Glomerular visceral epithelial cell (primary cell): ENCODE measurements around the gene CXXC5.

Source experiments
- DNase-seq: peaks from one replicate; pipeline ENCODE4 v3.0.0-alpha.2; 2016; ENCODE audit errors: extremely low spot score

CXXC5 gene

DNA sequence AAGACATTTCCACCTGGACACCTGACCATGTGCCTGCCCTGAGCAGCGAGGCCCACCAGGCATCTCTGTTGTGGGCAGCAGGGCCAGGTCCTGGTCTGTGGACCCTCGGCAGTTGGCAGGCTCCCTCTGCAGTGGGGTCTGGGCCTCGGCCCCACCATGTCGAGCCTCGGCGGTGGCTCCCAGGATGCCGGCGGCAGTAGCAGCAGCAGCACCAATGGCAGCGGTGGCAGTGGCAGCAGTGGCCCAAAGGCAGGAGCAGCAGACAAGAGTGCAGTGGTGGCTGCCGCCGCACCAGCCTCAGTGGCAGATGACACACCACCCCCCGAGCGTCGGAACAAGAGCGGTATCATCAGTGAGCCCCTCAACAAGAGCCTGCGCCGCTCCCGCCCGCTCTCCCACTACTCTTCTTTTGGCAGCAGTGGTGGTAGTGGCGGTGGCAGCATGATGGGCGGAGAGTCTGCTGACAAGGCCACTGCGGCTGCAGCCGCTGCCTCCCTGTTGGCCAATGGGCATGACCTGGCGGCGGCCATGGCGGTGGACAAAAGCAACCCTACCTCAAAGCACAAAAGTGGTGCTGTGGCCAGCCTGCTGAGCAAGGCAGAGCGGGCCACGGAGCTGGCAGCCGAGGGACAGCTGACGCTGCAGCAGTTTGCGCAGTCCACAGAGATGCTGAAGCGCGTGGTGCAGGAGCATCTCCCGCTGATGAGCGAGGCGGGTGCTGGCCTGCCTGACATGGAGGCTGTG, 32.4 kb downstream of the CXXC5 start:
- DNase-seq = no peak

- no peak for DNase-seq
Measured at GRCh38 chr5:139681112-139681458, 32.9 kb downstream of the CXXC5 start.

GRCh38 chr5:139681466-139681865, 33.3 kb downstream of the CXXC5 start:
- DNase-seq = no peak

- no peak for DNase-seq
Measured at GRCh38 chr5:139682016-139682975, 34.1 kb downstream of the CXXC5 start.

DNA sequence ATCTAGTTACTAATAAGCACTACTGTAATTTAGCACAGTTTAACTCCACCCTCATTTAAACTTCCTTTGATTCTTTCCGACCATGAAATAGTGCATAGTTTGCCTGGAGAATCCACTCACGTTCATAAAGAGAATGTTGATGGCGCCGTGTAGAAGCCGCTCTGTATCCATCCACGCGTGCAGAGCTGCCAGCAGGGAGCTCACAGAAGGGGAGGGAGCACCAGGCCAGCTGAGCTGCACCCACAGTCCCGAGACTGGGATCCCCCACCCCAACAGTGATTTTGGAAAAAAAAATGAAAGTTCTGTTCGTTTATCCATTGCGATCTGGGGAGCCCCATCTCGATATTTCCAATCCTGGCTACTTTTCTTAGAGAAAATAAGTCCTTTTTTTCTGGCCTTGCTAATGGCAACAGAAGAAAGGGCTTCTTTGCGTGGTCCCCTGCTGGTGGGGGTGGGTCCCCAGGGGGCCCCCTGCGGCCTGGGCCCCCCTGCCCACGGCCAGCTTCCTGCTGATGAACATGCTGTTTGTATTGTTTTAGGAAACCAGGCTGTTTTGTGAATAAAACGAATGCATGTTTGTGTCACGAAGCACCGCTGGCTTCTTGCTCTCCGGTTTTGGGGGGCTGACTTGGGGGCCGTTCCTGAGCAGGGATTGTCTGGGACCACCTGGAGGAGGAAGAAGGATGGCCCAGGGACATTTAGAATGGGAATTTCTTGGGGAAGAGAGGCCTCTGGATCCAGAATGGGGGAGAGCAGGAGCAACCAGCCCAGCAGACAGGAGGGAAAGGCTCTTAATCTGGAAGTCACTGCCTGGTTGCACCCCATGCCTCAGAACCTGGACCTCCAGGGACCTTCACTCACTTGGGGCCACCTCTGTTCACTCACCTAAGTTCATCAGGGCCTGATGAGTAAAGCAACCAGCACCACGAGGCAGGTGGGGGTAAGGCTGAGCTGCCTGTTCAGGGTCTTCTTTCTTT, 35.4 kb downstream of the CXXC5 start:
- DNase-seq = no peak

DNA sequence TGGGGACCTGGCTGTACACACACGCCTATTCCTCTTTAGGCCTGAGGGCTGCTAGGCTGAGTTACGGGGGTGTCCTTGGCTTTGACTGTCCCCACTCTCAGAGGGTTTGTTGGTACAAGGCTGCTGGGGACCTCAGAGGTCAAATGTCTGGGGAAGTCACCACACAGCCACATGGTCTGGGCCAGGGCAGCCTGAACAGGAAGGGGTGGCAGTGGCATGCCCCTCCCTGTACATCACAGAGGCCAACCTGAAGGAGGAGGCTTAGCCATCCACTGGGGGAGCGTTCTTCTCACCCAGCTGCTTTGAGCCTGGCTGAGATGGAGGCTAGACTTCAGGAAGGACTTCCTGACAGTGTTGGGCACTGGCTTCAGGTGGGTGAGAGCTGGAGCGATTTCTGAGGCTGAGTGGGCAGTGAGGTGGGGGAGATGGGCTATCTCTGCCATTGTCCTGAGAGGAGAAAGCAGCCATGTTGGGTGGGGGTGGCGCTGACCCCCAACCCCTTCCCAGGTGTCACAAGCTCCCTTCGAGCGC, 36.3 kb downstream of the CXXC5 start:
- no peak for DNase-seq

DNA sequence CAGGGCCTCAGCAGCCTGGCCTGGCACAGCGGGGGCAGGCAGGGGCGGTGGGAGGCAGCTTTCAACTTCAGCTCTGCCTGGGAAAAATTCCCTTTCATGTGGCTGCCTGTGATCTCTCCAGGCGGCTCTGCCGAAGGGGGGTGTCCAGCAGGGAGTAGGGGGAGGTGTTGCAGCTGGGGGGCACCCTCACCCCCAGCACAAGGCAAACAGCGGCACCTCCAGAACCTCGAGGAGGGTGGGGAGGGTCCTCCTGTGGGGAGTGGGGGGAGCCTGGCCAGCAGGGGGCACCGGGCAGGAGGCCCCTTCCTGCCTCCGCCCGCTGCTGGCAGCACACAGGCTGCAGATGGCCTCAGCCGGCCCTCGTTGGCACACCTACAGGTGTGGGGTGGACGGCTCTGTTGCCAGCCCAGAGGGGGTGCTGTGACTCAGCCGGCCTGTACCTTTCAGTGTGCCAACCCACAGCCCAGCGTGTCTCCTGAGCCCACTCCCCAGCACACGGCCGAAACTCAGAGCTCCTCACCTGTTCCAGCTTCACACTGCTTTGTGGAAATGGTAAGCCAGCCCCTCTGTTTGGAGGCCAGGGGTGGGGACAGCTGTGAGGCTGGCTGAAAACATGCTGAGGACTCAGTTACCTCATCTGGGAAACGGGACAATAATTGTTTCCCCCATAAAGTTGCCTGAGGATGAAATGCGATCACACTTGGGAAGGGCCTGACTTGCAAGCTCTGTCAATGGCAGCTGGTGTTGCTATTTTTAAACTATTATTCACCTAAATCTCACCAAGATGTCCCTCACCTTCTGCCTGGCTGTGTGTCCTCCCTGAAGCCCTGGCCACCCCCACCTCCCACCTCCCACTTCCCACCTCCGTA, 37.0 kb downstream of the CXXC5 start:
- no peak for DNase-seq

DNA sequence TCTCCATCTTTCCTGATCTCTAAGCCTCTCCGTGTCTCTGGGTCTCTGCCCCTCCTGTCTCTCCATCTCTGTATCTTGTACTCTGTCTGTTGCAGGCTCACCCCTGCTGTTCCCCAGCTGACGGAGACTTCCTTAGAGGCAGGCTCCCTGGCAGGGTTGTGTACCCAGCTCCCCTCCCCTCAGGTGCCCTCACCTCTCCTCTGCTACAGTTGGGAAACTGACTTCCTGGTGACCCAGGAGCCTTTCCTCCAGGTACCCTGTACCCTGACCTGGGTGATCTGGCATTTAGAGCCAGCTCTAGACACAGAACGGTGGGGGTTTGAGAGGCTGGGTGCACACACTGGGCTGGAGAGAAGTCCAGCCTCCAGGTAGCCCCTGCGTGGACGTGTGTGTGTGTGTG, 37.7 kb downstream of the CXXC5 start:
- DNase-seq = no peak

DNA sequence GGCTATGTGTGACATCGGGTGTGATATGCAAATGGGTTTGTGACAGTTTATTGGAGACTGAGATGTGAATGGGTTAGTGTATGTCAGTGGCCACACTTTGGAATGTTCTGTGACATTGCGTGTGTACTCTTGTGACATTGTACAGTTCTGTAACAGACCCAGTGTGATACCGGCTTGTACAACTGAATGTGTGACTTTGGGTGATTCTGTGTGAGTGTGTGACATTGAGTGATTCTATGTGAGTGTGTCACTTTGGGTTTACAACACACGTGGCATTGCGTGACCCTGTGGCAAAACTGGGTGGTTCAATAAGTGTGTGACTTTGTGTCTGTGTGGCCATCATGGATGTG, 38.2 kb downstream of the CXXC5 start:
- no peak for DNase-seq

DNA sequence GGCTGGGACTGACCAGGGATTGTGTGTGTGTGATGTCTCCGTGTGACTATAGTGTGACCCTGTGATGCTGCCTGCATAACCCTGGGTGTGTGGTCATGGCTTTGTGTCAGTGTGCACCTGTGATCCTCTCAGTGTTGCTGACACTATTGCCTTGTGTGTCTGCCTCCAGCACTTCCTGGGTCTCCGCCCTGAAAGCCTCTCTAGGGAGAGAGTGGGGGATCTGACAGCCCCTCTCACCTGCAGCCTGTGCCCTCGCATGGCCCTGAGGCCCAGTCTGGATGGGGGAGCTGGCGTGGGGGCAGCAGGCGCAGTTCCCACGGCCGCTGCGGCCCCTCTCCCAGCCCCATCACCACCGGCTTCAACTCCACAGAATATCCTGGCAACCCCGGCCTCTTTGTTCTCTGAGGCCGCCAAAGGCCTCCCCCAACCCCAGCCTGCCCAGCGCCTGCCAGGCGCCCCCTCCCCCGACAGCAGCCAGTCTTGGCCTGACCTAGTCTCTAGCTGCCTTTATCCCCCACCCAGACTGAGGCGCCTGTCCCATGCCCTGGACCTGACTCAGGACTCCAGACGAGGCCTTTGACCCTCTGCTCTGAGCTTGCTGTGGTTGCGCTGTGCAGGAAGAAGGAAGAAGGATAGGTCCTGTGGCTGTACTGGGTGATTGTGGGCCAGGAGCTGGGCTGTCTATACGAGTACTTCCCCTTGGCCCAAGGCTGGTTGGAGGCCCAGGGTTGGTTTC, 38.7 kb downstream of the CXXC5 start:
- DNase-seq = no peak

DNA sequence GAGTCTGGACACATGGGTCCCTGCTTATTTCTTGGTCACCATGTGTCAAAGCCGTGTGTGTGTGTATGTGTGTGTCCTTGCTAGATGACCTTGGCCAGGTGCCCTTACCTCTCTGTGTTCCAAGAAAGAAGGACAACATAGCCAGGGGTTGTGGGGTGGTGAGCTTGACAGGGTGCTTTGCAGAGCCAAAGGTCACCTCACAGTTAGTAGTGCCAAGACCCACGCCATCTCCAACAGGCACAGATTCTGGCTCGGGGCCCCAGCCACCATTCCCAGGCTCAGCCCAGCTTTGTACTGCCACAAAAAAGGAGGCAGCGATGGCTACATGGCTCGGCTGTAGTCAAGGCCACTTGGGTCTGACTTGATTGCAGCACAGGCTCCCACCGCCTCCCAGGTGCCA, 39.5 kb downstream of the CXXC5 start:
- DNase-seq = no peak

- no peak for DNase-seq
Measured at GRCh38 chr5:139688088-139688702, 40.0 kb downstream of the CXXC5 start.

DNA sequence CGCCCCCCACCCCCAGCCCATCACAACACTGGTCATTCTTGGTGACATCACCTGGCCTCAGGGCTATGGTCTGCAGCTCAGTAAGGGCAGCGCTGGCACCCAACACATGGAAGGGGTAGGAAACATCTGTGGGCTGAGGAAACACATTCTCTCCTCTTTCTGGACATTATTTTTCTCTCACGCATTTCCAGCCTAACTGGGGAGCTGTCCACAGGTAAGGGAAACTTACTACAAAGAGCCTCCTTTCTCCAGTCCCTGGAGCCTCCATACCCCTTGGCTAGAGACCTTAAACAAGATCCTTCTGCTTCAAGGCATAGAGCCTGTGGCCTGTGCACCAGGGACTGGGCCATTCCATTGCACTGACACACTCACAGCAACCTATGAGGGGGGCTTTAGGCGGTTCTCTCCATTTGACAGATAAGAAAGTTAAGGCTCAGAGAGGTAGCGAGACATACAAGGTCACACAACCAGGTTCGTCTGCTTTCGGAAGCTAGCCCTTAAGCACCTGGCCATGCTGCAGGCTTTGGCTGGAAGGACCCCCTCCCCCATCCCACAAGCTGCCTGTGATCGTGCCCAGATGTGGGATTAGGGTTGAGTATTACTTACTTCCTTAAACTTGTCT, 40.7 kb downstream of the CXXC5 start:
- DNase-seq = no peak

DNA sequence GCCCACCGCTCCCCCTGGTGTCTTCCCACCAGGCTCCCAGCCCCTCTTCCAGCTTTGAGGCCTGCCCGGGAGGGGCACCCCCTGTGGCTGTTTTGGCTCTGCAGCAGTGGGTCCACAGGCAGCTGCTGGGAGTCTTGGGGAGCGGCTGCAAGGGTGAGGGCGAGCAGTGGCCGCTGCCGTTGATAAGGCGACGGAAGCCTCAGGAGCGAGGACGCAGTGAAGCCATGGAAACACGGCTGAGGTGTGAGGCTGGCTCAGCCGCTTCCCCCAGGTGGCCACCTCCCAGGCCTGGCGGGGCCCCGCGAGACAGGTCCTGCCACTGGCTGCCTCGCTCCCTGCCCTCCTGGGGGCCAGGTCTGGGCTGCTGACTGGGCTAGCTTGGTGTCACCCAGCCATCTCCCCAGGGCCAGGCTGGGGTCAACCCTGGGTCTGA, 41.5 kb downstream of the CXXC5 start:
- peak; percentile 54 for DNase-seq

- peak; percentile 90 for DNase-seq
Measured at GRCh38 chr5:139690064-139690802, 42.1 kb downstream of the CXXC5 start.

GRCh38 chr5:139690803-139691629, 42.9 kb downstream of the CXXC5 start:
- DNase-seq = no peak

DNA sequence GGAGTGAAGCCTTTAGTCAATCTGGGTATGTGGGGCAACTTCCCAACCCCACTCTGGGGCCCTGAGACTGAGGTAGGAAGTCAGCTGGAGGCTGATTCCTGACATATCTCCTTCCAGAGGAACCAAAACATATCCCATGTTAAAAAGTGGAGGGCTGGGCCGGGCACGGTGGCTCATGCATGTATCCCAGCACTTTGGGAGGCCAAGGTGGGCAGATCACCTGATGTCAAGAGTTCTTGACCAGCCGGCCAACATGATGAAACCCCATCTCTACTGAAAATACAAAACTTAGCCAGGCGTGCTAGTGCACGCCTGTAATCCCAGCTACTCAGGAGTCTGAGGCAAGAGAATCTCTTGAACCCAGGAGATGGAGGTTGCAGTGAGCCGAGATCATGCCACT, 44.0 kb downstream of the CXXC5 start:
- no peak for DNase-seq
